T-helper 2 cell treated with Interferon-gamma antibody and Interleukin-4, amounts not matched to agents 100 ng/mL and 5 ng/mL, for 36 hours (primary cell): ENCODE measurements around the gene GARIN5B. TPM values are rescaled to one million over a fixed set of nuclear protein-coding genes. Genes with fewer than 3 reads are reported as not detected.

Source experiments
- intact Hi-C: fragments of 100-400 bp; cut with micrococcal nuclease; formaldehyde crosslinking; loops from one replicate; pipeline ENCODE4 v1.15.1; 2023
- total RNA-seq: library from RNA; stranded (reverse); gene quantifications from 2 replicates; pipeline ENCODE4 v1.2.3, GENCODE V29; 2022

The GARIN5B gene
- total RNA-seq, 1 donor from 2014 or later, result not detected

- intact Hi-C loops, result no loop called here
Measured at GRCh38 chr19:55325172-55325571, 37.9 kb downstream of the GARIN5B start, which contains the start of gene TMEM150B. Gene TMEM150B, minus strand, starts transcription at chr19:55325341. Its CDS starts 4,305 bp downstream, at chr19:55321036.

GRCh38 chr19:55324662-55325061 is 38.4 kb downstream of the GARIN5B start:
- intact Hi-C loops, result no loop called here

DNA sequence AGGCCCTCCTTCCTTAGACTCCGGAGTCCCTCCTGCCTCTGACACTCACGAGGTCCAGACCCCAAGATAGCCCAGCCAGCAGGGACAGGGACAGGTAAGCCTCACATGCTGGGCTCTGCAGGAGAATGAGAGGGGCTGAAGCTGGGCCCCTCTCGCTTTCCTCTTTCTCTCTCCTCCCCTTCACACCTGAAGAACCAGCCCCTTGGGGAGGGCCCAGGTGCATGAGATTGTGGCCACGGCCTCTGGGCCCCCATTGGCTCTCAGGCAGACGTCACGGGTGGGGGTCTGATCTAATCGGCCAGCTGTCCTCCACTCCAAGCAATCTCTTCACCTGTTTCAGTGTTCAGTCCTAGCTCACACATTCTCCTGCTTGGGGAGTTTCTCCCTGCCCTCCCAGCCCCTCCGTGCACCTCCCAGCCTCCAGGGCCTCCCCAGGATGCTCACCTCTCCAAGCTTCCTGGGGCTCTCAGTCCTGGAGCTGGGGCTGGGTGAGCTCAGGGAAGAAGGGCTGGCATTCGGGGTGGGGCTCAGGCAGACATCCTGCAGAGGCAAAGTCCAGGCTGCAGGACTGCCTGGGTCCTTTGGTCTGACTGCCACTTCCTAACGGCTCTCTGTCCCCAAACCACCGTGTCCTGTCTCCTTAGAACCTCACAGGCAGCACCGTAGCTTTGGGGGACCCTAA is 40.7 kb downstream of the GARIN5B start:
- intact Hi-C loops, result no loop called here

DNA sequence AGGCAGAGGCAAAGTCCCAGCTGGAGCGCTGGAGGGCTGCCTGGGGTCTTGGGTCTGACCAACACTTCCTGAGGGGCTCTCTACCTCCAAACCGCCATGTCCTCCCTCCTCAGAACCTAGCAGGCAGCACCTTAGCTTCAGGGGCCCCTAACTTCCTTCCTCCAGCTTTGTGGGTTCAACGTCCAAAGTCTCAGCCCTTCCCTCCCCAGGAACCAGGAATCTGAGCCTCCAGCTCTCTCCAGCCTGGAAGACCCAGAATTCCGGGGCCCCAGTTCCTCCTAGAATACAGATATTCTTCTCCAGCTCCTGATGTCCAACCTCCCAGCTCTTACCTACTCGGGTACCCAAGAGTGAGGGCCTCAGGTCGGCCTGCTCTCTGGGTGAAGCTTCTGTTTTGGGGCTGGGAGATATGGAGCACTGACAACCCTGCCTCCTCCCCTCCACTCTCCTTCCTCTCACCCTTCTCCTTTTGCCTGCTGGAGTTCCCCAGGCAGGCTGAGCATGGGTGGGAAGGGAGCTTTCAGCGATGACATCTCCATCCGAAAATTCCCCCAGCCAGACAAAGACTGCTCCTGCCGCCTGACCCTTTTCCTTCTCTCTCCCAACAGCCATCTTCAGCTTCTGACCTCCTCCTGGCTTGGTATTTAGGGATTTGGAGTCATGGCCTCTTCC is 41.5 kb downstream of the GARIN5B start:
- intact Hi-C loops, result no loop called here

- intact Hi-C loops, result no loop called here
Measured at GRCh38 chr19:55320844-55321419, 42.1 kb downstream of the GARIN5B start.

DNA sequence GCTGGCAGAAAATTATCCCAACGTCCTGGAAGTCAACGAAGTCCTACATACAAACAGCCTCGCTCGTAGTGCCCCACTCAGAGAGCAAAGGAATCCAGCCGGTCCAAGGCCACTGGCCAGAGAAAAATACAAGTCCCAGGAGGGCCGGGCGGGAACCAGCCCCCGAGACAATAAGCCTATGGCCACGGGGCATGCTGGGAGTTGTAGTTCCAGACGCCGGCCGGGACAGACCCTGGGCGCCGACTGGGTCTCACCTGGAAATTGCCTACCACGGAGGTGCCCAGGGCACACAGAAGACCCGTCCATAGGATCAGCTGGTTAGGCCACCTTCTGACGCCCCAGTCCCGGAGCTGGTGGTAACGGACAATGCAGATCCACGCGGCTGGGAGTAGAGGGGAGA is 43.3 kb downstream of the GARIN5B start:
- intact Hi-C loops, result no loop called here

- intact Hi-C loops, result no loop called here
Measured at GRCh38 chr19:55316646-55317045, 46.4 kb downstream of the GARIN5B start.

- intact Hi-C loops, result no loop called here
Measured at GRCh38 chr19:55315956-55316525, 47.0 kb downstream of the GARIN5B start.

DNA sequence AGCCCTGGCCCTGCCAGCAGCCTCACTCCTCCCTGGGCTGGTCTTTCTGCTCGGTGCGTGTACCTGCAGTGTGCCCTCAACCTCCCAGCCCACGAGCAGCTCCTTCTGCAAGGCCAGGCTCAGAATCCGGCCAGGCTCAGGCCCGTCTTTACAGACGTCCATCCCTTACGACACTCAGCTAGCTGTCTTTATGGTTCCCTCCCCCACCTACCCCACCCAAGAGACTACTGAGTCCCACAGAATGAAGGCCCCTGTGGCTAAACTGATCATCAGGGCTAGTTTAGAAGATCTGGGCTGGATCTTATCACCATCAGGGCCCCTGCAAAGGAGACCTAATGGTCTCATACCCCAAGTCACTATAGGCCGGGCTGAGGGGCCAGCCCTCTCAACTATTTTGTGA is 48.7 kb downstream of the GARIN5B start:
- intact Hi-C loops, result no loop called here

- intact Hi-C loops, result no loop called here
Measured at GRCh38 chr19:55312621-55313512, 50.2 kb downstream of the GARIN5B start.

- intact Hi-C loops, result no loop called here
Measured at GRCh38 chr19:55311797-55312196, 51.3 kb downstream of the GARIN5B start.

DNA sequence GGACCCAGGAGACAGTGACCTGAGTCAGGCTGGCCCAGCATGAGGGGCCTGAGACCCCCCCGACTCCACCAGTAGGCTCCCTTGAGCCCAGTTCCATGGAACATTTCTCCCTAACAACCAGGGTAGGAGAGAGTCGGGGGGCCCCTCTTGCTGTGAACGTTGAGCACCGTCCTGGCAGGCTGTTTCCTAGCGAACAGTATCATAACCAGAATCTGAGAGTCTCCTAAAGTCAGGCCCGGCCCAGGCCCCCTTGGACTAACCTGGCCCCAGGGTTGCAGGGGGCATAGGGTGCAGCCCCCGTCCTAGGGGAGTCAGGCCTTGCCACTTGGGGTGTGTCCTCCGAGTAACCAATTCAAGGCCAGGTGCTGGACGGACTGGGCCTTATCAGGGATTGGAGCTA is 51.7 kb downstream of the GARIN5B start:
- intact Hi-C loops, result no loop called here

- intact Hi-C loops, result no loop called here
Measured at GRCh38 chr19:55310498-55310897, 52.6 kb downstream of the GARIN5B start.

GRCh38 chr19:55309448-55309847 is 53.6 kb downstream of the GARIN5B start:
- intact Hi-C loops, result no loop called here

DNA sequence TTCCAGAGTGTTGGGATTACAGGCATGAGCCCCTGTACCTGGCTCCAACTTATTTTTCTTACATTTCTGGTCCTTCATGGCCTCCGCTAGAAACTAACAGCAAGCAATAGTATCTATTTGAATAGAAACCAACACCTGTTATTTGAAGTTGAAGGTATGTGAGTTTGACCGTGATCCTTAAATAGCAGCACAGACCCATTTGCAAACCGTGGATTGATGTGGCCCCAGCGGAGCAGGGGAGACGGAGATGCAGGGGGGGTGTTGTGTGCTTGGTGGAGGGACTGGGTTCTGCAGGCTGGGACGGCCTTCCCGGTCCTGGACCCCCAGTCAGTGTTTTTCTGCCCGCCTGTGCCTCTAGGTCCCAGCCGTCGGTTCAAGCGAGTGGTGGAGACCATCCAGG is 54.8 kb downstream of the GARIN5B start:
- intact Hi-C loops, result no loop called here

DNA sequence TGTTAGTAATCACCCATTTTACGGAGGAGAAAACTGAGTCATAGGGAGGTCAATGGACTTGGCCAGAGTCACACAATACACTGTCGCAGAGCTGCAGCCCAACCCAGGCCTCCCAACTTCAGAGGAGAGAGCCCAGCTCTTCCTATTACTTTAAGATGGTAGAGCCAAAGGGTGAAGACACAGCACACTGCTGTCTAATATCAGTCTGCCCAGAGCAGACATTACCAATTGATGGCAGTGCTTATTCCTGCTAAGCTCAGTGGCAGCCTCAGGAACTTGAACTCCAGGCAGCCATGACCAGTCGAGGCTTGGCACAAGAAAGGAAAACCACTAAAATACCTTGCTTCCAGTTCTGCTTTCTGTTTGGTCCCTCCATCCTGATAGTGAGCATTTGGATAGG is 56.3 kb downstream of the GARIN5B start:
- intact Hi-C loops, result no loop called here

GRCh38 chr19:55305983-55306562 is 57.0 kb downstream of the GARIN5B start:
- intact Hi-C loops, result no loop called here

GRCh38 chr19:55305491-55305890 is 57.6 kb downstream of the GARIN5B start:
- intact Hi-C loops, result no loop called here

- intact Hi-C loops, result loop anchor here (5.0 kb wide), 1 partner anchor 102 kb away; the partner anchor contains the start of gene UBE2S
Measured at GRCh38 chr19:55304980-55305379, 58.1 kb downstream of the GARIN5B start.
